22Rv1 (cell line): Measurements from ENCODE around the gene VASH1.

Experiments
- H3K27ac ChIP-seq: fragments of 450-650 bp; 2 replicates; pipeline ENCODE4 v1.5.1; 2017
- ZFX ChIP-seq: fragments of 450-650 bp; IDR thresholded peaks from 2 replicates; pipeline ENCODE4 v1.6.1; 2017; ENCODE audit warnings: antibody characterized with exemption, borderline replicate concordance
- TF ChIP-seq, protein P1 (sequence below): fragments of 450-650 bp; IDR thresholded peaks from 2 replicates; pipeline ENCODE4 v1.5.1; 2017; ENCODE audit warnings: mild to moderate bottlenecking

The VASH1 gene

DNA sequence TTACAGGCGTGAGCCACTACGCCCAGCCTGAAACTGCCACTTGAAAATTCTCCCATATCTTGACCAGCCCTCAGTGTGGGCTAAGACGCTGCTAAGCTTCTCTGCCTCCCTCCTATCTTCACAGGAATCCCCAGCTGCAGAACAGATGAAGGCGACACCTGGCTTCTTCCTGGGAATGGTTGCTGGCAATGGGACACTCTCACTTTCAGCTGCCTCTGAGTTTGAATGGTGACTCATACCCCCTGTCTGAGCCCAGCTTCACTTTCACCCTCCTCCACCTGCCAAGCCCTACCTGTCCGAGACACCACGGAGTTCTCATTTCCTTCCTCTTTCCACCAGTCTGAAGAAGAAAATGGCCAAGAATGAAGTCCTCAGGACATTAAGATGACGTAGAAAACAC lies 18.3 kb upstream of the VASH1 start:
- no peak overlapping the region for H3K27ac ChIP-seq
- TF ChIP-seq ZFX = no peak
- TF ChIP-seq, protein P1, sequence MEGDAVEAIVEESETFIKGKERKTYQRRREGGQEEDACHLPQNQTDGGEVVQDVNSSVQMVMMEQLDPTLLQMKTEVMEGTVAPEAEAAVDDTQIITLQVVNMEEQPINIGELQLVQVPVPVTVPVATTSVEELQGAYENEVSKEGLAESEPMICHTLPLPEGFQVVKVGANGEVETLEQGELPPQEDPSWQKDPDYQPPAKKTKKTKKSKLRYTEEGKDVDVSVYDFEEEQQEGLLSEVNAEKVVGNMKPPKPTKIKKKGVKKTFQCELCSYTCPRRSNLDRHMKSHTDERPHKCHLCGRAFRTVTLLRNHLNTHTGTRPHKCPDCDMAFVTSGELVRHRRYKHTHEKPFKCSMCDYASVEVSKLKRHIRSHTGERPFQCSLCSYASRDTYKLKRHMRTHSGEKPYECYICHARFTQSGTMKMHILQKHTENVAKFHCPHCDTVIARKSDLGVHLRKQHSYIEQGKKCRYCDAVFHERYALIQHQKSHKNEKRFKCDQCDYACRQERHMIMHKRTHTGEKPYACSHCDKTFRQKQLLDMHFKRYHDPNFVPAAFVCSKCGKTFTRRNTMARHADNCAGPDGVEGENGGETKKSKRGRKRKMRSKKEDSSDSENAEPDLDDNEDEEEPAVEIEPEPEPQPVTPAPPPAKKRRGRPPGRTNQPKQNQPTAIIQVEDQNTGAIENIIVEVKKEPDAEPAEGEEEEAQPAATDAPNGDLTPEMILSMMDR = no peak

DNA sequence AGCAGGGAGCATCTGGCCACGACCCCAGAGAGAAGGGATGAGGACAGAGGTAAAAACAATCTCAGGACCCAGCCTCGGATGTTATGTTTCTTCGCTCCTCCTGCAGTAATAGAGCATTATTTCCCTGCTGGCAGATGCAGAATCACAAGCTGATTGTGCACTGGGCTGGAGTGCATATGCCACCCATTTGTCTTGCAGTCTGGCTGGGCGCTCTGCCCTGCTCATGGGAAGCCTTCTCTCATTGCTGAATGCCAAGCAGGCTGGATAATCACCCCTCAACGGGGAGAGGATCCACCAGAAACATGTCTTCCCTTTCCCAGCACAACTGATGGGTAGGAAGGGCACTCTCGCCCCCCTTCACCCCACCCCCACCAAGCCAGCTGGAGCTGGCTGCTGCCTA lies 8.5 kb upstream of the VASH1 start:
- no peak for TF ChIP-seq ZFX
- TF ChIP-seq, protein P1 = no peak
- no peak overlapping the region for H3K27ac ChIP-seq

DNA sequence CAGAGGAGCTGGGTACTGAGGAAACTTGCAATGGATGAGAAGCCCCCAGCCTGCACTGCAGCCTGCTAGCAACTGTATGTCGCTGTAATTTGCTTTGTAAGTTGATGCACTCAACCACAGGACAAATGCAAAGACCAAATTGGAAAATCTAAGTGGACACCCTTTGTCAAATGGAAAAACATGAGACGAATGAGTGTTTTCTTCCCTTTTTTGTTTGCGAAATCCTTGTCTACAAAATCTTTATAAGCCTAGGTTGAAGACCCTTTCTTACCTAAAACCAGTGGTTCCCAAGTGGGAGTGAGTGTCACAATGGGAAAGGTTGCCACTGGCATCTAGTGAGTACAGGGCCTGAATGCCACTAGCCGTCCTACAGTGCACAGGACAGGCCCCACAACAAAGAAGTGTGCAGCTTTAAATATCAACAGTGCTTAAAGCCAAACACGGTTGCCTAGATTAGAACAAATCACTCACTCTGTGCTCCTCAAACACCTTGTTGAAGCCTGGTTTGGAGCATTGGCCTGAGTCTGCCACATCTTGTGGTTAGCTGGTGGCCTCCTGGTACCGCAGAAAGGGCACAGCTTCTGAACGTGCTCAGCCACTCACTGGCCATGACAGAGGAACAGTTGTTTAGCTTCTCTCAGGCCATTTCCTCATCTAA lies 7.6 kb upstream of the VASH1 start:
- TF ChIP-seq, protein P1 = no peak
- TF ChIP-seq ZFX = no peak
- H3K27ac ChIP-seq = no peak overlapping the region

DNA sequence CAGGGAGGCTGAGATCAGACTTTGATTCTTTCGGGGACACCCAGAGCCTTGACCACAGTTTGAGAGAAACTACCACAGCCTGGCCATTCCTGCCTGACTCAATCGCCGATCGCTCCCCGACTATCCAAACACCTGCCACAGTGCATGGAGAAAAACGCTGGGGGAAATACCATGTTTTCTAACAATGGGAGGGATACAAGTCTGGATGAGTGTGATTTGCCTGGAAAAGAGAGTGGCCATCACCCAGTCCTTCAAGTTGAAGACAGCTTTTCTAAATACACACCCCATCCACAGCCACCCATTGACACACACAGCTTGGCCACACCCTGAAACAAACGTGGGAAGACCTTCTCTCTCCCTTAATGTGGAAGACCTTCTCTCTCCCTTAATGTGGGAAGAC lies 6.7 kb upstream of the VASH1 start:
- H3K27ac ChIP-seq = no peak overlapping the region

DNA sequence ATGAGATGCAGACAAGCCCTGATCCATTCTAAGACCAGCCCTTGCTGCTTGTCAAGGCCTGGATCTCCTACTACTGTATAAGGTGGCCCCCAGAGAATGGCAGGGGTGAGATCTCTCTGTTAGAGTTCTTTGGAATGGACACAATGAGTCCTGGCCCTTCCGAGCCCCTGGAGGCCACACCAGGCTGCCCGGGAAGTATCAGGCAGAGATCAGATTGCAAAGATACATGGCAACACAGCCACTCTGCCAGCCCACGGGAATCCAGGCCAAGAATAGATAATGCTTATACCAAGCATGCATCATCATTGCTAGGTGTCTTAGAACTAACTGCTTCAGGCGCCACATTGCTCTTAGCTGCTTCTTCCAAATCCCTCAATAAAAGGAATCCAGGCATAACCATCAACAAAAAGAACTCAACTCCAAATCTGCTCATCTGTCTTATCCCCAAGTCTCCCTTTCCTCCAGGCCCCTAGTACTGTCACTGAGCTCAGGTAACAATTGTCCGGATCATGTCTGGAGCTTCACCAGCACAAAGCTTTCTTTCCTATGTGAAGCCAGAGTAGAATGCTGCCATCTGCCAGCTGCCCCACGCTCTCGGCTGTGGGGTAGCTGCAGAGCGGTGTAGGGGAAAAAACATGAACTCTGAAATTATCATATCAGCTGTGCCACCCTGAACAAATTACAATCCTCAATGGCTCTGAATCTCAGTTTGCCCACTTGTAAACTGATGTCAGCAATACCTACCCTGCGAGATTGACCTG lies 5.5 kb upstream of the VASH1 start:
- no peak overlapping the region for H3K27ac ChIP-seq
- TF ChIP-seq ZFX = no peak
- TF ChIP-seq, protein P1 = no peak

More for the DNA sequence above, 6.7 kb upstream of the VASH1 start:
- TF ChIP-seq, protein P1 = no peak
- no peak for TF ChIP-seq ZFX

DNA sequence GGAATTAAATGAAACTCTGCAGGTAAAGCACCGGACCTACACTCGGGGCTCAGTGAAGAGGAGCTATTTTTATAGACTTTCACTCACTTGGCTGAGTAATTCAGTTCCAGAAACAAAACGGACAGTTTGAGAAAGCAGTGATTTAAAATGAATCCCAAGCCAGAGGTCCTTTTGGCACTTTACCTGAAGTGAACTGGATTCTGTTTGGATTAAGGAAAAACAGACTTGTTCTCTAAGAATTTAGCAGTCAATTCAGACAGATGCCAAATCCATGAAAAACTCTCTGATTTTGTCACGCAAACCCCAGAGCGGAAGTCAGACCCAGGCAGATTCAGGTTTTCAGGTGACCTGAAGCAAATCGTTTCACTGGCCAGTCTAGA lies 4.9 kb upstream of the VASH1 start:
- no peak overlapping the region for H3K27ac ChIP-seq
- TF ChIP-seq ZFX = no peak
- TF ChIP-seq, protein P1 = no peak

DNA sequence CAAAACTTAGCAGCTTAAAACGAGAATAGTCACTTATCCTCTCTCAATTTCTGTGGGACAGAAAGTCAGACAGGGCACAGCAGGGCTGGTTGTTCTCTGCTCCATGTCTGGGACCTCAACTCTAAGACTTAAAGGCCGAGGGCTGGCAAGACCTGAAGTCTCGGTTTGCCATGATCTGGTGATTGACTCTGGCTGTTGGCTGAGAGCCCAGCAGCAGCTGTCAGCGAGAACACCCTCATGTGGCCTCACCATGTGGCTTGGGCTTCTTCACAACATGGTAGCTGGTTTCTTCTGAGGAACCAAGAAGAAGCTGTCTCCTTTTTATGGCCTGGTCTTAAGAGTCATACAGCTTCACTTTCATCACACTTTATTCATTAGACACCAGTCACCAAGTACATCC lies 1.7 kb upstream of the VASH1 start:
- TF ChIP-seq, protein P1 = no peak
- no peak for TF ChIP-seq ZFX

More for the DNA sequence above, 1.7 kb upstream of the VASH1 start:
- no peak overlapping the region for H3K27ac ChIP-seq
